HL-60/S4 treated with phorbol 12-myristate 13-acetate at 8.2 ng/mL for 4 days and 3 days (cell line): ENCODE results near the gene ADAM19.

ENCODE experiments used
- in situ Hi-C: fragments of 300-500 bp; cut with MboI; formaldehyde crosslinking; loops from 2 replicates; pipeline ENCODE4 v1.15.0; 2022; ENCODE audit warnings: low sequenced_read_pairs

The ADAM19 gene

DNA sequence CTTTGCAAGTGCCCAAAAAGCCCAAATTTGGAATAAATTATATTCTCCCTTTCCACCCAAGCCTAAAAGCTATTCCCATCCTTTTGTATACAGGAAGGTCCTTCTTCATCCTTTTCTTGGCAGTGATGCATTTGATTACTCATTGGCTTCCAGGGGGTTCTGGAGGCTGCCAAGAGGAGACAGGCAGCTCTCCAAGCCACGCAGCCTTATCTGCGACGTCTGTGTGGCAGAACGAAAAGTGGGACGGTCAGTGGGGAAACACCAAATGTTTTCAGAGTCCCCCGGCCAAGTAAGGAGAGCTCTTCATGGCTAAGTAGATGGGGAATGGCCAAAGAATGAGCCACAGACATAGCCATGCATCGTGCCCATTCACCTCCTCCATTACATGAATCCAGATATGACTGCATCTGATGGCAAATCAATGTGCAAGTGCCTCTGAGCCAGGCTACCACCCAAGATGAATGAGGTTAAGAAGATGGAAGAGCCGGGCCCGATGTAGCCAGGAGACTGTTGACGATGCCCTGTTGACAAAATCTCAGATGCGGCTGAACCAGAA is 12.1 kb downstream of the ADAM19 start:
- in situ Hi-C loops, result no loop called here

GRCh38 chr5:157562111-157562581 is 13.4 kb downstream of the ADAM19 start:
- in situ Hi-C loops, result no loop called here

DNA sequence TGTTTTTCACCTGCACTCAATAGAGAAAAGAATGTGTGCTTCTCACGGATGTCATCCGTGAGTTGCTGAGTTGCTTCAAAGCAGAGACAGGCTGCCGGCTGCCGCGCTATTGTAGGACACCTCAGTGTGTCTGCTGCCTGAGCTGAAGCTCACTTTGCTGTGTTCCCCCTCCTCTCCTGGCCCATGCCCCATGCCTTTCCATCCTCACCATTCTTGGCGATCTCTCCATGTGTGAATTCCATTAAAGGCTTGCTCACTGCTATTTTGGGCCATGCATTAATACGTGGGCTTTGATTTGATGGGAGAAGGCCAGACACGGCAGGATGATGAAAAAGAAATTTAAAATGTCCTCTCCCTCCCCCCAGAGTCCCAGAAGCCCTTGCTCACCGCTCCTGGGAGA is 14.5 kb downstream of the ADAM19 start:
- in situ Hi-C loops, result no loop called here

DNA sequence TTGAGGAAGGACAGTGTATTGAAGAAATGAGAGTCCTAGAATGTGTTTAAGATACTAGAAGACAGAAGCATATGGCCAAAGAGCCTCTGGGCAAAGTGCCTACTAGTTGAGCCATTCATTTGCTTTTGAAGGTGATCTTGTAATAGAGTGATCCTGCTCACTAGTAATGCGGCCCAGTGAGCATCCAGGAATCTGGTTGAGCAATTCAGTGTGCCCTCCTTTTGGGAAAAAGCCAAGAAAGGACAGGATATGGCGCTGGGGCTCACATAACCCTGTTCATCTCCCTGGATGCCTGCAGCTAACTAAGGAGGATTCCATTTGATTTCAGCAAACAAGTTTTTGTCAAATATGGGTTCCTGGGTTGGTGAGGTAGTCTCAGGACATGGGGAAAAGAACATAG is 16.3 kb downstream of the ADAM19 start:
- in situ Hi-C loops, result no loop called here

GRCh38 chr5:157558681-157559080 is 16.9 kb downstream of the ADAM19 start:
- in situ Hi-C loops, result no loop called here

DNA sequence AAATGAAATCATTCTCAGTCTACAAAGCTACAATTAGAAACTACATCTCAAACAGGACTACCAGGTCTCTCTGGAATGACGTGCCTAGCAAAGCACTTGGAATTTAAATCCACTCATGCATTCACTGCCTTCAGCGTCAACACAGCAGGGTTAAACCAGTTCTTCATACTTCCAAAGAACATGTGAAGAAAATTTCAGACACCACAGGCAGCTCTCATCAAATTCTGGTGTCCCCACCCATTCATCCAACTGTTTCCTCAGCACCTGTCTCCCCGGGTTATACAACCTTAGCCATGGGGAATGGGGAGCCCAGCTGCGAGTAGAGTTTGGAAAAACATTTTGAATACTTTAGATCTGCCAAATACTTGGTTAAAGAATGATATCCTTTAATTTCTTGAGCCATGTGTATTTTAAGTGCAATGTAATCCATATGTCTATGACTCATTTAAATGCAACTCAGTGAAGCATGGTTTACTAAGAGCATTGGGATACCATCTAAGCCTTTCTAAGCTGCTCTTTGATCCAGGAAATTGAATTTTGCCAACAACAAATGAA is 17.5 kb downstream of the ADAM19 start:
- in situ Hi-C loops, result no loop called here

DNA sequence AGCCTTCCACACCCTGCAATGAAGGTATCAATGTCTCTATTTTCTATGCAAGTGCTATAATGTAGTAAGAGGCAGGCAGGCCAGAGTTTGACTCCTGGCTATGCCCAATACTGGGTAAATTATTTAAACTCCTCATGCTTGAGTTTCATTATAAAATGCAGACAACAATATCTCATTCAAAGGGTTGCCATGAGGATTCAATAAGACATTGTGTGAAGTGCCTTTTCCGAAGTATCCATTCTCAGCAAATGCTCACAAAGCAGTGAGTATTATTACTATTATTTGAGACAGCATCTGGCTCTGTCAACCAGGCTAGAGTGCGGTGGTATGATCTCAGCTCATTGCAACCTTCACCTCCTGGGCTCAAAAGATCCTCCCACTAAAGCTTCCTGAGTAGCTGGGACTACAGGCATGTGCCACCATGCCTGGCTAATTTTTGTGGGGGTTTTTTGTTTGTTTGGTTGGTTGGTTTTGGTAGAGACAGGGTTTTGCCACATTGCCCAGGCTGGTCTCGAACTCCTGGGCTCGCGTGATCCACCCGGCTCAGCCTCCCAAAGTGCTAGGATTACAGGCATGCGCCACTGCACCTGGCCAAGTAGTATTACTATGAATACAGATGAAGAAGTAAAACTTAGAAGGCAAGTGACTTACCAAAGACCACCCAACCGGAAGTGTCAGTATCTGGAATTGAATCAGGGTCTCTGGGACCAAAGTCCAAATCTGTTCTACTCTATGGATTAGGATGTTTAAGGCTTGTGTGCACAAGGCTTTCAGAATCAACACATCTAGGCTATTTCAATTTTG is 18.8 kb downstream of the ADAM19 start:
- in situ Hi-C loops, result no loop called here

DNA sequence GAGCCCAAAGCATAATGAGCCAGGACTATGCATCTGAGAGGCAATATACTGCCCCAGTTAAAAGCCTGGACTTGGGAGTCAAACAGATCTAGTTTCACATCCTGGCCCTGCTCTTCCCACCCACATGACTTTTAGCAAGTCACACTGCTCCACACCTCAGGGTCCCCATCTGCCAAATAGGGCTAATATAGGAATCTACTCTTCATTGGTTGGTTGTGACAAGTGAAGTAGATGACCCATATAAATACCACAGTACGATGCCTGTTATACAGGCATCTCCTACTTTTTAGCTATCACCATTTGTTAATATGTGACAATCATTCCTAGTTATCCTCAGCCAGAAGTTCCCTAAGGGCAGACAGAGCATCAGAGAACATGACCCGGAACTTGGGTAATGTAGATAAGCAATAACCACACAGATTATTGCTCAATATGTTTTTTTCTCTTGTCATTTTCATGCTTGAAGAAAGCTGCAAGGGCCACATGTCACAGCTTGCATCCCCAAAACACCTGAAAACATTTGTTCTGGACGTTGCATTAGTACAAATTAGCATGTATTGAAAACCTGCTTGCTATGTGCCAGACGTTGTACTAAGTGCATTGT is 20.4 kb downstream of the ADAM19 start:
- in situ Hi-C loops, result no loop called here

DNA sequence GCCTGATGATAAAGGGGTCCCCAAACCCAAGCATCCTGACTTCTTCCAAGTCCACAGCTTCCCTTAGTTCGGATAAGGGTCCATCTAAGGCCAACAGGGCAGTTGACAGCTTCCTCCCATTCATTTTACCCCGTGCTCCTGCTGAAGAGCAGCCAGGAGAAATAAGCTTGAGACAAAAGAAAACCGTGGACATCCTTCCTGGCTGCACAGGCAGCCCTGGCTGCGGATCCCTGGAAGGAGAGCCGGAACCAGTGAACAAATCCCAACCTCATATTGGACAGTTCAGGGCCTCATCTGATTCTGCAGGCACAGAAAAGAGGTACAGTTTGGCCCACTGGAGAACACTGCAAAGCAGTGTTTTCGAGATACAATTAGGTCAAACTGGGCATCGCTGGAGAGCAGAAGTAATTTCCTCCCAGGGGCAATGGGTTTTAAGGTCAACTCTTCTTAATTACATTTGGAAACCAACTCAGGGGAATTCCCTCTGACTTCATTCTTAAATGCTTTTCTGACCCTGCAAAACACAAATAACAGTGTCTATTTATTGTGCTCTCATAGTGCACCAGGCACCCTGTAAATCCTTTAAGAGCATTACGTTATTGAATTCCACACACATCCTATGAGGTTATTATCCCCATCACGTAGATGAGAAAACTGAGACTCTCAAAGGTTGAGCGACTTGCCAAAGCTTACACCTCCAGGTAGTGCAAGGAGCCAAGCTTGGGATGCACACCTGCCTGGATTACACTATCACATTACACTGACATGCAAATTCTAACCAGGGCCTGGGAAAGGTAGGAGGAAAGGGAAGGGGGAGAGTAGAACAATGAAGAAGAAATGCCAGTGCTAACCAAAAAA is 21.2 kb downstream of the ADAM19 start:
- in situ Hi-C loops, result no loop called here

DNA sequence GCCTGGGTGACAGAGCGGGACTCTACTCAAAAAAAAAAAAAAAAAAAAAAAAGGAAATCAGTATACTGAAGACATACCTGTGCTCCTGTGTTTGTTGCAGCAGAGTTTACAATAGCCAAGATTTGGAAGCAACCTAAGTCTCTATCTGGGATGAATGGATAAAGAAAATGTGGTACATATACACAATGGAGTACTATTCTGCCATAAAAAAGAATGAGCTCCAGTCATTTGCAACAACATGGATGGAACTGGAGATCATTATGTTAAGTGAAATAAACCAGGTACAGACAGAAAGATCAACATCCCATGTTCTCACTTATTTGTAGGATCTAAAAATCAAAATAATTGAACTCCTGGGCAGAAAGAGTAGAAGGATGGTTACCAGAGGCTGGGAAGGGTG is 22.9 kb downstream of the ADAM19 start:
- in situ Hi-C loops, result no loop called here

GRCh38 chr5:157550663-157551062 is 24.9 kb downstream of the ADAM19 start:
- in situ Hi-C loops, result no loop called here

GRCh38 chr5:157549954-157550549 is 25.5 kb downstream of the ADAM19 start:
- in situ Hi-C loops, result no loop called here

- in situ Hi-C loops, result no loop called here
Measured at GRCh38 chr5:157549283-157549629, 26.3 kb downstream of the ADAM19 start.

DNA sequence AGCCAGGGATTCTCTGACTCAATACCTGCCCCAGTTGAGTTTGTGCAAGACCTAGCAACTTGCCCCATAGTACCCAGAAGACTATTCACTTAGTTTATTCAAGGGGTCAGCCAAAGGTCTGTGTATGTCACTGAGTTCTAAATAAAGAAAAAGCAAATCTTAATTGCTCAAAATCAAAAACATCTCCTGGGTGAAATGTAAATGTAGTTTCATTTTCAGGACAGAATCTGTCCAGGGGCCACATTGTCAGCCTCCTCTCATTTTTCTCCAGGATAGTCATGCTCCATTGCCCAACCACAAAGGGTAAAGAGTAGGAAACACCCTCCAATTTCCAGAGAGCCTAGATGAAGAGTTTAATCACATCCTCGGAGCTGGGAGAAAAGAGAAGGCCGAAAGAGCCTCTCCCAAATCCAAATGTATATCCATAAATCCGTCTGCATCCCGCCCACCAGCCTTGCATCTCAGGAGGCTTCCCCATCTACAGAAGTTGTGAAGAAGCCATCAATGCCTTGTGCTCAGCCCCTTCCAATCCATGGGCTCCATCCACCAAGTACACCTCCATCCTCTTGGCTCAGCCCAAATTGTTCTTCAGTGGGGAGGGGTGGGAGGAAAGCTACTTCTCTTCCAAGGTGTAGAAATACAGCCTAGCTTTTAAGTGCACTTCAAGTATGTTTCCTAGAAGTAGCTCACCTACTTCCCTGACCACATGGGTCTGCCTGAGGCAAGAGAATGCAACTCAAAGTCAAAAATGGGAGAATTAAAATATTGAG is 26.9 kb downstream of the ADAM19 start:
- in situ Hi-C loops, result no loop called here

GRCh38 chr5:157547941-157548512 is 27.5 kb downstream of the ADAM19 start:
- in situ Hi-C loops, result no loop called here

GRCh38 chr5:157546456-157547100 is 29.0 kb downstream of the ADAM19 start:
- in situ Hi-C loops, result no loop called here

GRCh38 chr5:157545610-157546310 is 29.8 kb downstream of the ADAM19 start:
- in situ Hi-C loops, result no loop called here

- in situ Hi-C loops, result no loop called here
Measured at GRCh38 chr5:157544623-157544989, 31.0 kb downstream of the ADAM19 start.
